ENCODE measurements around the gene SKA1.

The SKA1 gene, protein sequence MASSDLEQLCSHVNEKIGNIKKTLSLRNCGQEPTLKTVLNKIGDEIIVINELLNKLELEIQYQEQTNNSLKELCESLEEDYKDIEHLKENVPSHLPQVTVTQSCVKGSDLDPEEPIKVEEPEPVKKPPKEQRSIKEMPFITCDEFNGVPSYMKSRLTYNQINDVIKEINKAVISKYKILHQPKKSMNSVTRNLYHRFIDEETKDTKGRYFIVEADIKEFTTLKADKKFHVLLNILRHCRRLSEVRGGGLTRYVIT

DNA sequence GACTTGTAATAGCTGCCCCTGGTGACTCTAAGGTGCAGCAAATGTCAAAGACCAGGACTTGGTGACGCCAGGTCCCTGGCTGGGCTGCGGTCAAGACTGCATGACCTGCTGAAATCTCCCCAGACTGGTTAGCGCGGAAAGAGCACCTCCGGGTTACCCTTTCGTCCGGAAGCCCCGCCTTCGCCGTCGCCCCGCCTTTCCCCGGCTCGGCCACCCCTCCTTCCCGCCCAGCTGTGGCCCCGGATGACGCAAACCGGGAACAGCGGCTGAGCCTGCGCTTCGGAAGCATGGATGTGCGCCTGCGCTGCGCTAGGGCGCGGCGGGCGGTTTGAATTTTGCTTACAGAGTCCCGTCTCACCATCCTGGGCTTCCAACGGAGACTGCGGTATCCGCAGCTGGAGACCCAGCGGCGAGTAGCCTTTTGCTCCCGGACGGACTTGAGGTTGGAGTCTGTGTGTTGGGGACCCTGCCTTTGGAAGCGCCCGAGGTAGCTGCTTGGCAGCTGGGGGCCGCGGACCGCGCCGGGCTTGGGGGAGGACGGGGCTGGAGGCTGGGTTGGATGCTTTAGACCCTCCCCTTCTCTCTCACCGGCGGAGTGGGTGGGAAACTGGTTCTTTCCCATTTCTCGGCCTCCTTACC lies at the start of gene SKA1:
Gene SKA1, plus strand, starts transcription at position 294 of the 639 bp plus-strand sequence. CDS start 785 bp downstream, outside the sequence.
- no peak for TF ChIP-seq CTCF (IDR thresholded peaks at IDR 0.05; ENCODE audit: low read depth, low read length, missing control alignments)
- peak; percentile 73 for DNase-seq (ENCODE audit: extremely low read depth, low read depth)
- peak within 1 kb of the TSS; percentile 77 for H3K4me3 ChIP-seq (replicated peaks; ENCODE audit: low read depth, low read length)

GRCh38 chr18:50327983-50328382 lies 46.9 kb upstream of the SKA1 start:
- H3K4me3 ChIP-seq (replicated peaks; ENCODE audit: low read depth, low read length), result no peak overlapping the region
- TF ChIP-seq CTCF (IDR thresholded peaks at IDR 0.05; ENCODE audit: low read depth, low read length, missing control alignments), result no peak
- no peak for DNase-seq (ENCODE audit: extremely low read depth, low read depth)

DNA sequence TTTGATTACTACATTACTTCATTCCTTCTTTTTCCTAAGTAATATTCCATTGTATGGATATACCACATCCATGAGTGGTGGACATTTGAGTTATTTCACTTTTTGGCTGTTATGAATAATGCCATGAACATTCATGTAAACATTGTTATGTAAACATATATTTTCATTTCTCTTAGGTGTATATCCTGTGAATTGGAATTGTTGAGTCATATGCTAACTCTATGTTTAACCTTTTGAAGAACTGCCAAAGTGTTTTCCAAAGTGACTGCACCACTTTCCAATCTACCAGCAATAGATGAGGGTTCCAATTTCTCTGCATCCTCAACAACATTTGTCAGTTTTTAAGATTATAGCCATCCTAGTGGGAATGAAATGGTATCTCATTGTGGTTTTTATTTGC lies 44.7 kb upstream of the SKA1 start:
- no peak for DNase-seq (ENCODE audit: extremely low read depth, low read depth)
- H3K4me3 ChIP-seq (replicated peaks; ENCODE audit: low read depth, low read length), result no peak overlapping the region
- TF ChIP-seq CTCF (IDR thresholded peaks at IDR 0.05; ENCODE audit: low read depth, low read length, missing control alignments), result no peak

DNA sequence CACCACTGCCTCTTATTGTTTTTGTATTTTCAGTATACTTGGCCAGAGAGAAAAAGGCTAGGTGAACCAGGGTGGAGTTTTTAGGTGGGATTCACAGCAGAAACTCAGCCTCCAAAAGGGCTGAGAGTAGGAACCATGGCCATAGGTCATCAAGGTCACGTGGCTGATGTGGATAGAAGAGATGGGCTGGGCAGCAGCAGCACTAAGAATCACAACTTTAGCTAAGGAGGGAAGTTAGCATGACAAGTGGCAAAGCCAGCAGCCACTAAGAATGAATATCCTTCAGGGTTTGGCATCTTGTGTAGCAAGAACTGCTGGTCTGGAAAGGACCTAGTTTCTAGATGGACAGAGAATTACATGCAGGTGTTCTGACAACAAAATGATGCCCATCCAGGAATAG lies 43.2 kb upstream of the SKA1 start:
- H3K4me3 ChIP-seq (replicated peaks; ENCODE audit: low read depth, low read length), result no peak overlapping the region
- TF ChIP-seq CTCF (IDR thresholded peaks at IDR 0.05; ENCODE audit: low read depth, low read length, missing control alignments), result no peak
- DNase-seq (ENCODE audit: extremely low read depth, low read depth), result no peak

DNA sequence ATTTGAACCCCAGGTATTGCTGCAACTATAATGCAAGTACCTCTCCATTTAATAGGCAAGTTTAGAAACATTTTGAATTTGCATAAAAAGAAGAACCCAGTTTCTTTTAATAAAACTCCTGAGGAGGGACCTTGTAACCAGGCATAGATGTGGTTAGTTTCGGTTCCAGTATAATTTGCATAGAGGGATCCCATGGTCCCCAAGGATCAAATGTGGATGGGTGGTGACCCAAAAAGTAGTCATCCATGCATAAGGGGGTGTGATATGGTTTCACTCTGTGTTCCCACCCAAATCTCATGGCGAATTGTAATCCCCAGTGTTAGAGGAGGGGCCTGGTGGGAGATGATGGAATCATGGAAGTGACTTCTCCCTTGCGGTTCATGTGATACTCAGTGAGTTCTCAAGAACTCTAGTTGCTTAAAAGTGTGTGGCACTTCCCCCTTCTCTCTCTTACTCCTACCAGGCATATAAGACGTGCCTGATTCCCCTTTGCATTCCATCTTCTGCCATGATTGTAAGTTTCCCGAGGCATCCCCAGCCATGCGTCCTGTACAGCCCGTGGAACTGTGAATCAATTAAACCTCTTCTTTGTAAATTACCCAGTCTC lies 40.2 kb upstream of the SKA1 start:
- TF ChIP-seq CTCF (IDR thresholded peaks at IDR 0.05; ENCODE audit: low read depth, low read length, missing control alignments), result no peak
- H3K4me3 ChIP-seq (replicated peaks; ENCODE audit: low read depth, low read length), result no peak overlapping the region
- DNase-seq (ENCODE audit: extremely low read depth, low read depth), result no peak

DNA sequence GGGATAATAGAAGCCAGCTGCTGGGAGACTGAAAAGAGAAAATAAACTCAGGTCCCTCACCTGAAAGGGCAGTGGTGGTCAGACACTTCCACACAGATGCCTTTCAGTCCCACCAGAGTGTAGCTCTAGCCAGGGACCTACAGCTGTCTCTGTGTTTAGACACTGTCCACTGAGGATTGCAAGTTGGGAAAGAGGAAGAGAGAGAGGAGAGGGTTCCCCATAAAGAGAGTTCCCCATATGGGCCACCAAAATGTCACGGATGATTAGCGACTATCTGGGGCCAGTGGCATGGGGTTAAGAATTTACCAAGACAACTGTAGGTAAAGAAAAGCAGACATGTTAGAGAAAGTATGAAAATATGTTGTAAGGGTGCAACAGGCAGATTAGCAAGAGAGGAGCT lies 36.7 kb upstream of the SKA1 start:
- no peak overlapping the region for H3K4me3 ChIP-seq (replicated peaks; ENCODE audit: low read depth, low read length)
- no peak for TF ChIP-seq CTCF (IDR thresholded peaks at IDR 0.05; ENCODE audit: low read depth, low read length, missing control alignments)
- no peak for DNase-seq (ENCODE audit: extremely low read depth, low read depth)

All from HFF-Myc (cell line).